Left ventricle myocardium superior (tissue), 1 donor: ENCODE measurements around the gene SUMO1. TPM values are rescaled to one million over a fixed set of nuclear protein-coding genes. Genes with fewer than 3 reads are reported as not detected.

ENCODE experiments used
- ATAC-seq: fragments of 200-7000 bp; cut with Tn5 transposase; one replicate; pipeline ENCODE4 v1.9.1; 2020; ENCODE audit warnings: mild to moderate bottlenecking, moderate library complexity
- DNase-seq: peaks from one replicate; pipeline ENCODE4 v3.0.0-alpha.2; 2020
- intact Hi-C: fragments of 100-400 bp; cut with micrococcal nuclease; formaldehyde crosslinking; loops from one replicate; pipeline ENCODE4 v1.11.0; 2022
- total RNA-seq: library from RNA; stranded (reverse); fragmentation: NEBNext Ultra II Directional; extraction: Animal tissue kit (Norgen Biotek cat#: 25700); gene quantifications from one replicate; pipeline ENCODE4 v1.2.1, GENCODE V29; 2021
- donor health status: DM: no; HTN: yes; CAD: no; lungs with severe emphysema.

SUMO1 gene
- total RNA-seq, 1 donor from 2014 or later = 69.1 TPM

GRCh38 chr2:202203348-202203747, 35.0 kb downstream of the SUMO1 start:
- intact Hi-C loops = no loop called here
- ATAC-seq = no peak
- no peak for DNase-seq

GRCh38 chr2:202201220-202202160, 36.9 kb downstream of the SUMO1 start:
- DNase-seq = no peak
- intact Hi-C loops = no loop called here
- no peak for ATAC-seq

GRCh38 chr2:202196727-202197126, 41.7 kb downstream of the SUMO1 start:
- intact Hi-C loops = no loop called here
- DNase-seq (no peak), ATAC-seq (no peak)

GRCh38 chr2:202194418-202194817, 44.0 kb downstream of the SUMO1 start:
- DNase-seq = no peak
- intact Hi-C loops = no loop called here
- no peak for ATAC-seq

- no peak for ATAC-seq
- intact Hi-C loops = no loop called here
- DNase-seq = no peak
Measured at GRCh38 chr2:202193881-202194353, 44.5 kb downstream of the SUMO1 start.

GRCh38 chr2:202193305-202193704, 45.1 kb downstream of the SUMO1 start:
- intact Hi-C loops = no loop called here
- DNase-seq (no peak), ATAC-seq (no peak)

- intact Hi-C loops = no loop called here
- no peak for DNase-seq
- no peak for ATAC-seq
Measured at GRCh38 chr2:202187570-202187969, 50.8 kb downstream of the SUMO1 start.

- intact Hi-C loops = no loop called here
- ATAC-seq (no peak), DNase-seq (no peak)
Measured at GRCh38 chr2:202186641-202187202, 51.7 kb downstream of the SUMO1 start.

GRCh38 chr2:202185156-202185555, 53.2 kb downstream of the SUMO1 start:
- ATAC-seq (no peak), DNase-seq (no peak)
- intact Hi-C loops = no loop called here

GRCh38 chr2:202184557-202184956, 53.8 kb downstream of the SUMO1 start:
- no peak for ATAC-seq
- intact Hi-C loops = no loop called here
- no peak for DNase-seq

- ATAC-seq (peak; percentile 80), DNase-seq (no peak)
- intact Hi-C loops = loop anchor here (2.0 to 10.0 kb wide), 2 partner anchors 318 to 384 kb away; no protein-coding TSS in a partner anchor
Measured at GRCh38 chr2:202178346-202178958, 59.9 kb downstream of the SUMO1 start.

GRCh38 chr2:202172439-202173211, 65.8 kb downstream of the SUMO1 start:
- DNase-seq = no peak
- intact Hi-C loops = loop anchor here (10.0 kb wide), 1 partner anchor 378 kb away; no protein-coding TSS in a partner anchor
- ATAC-seq = no peak

GRCh38 chr2:202171241-202171825, 67.1 kb downstream of the SUMO1 start:
- DNase-seq (peak; percentile 42), ATAC-seq (peak; percentile 68)
- intact Hi-C loops = loop anchor here (10.0 kb wide), 1 partner anchor 377 kb away; no protein-coding TSS in a partner anchor

GRCh38 chr2:202169832-202170424, 68.5 kb downstream of the SUMO1 start:
- no peak for ATAC-seq
- intact Hi-C loops = loop anchor here (10.0 kb wide), 1 partner anchor 375 kb away; no protein-coding TSS in a partner anchor

GRCh38 chr2:202169131-202169530, 69.3 kb downstream of the SUMO1 start:
- intact Hi-C loops = no loop called here
- ATAC-seq (no peak), DNase-seq (no peak)

More at GRCh38 chr2:202169832-202170424, 68.5 kb downstream of the SUMO1 start:
- no peak for DNase-seq

GRCh38 chr2:202165945-202166344, 72.5 kb downstream of the SUMO1 start:
- no peak for DNase-seq
- ATAC-seq = no peak
- intact Hi-C loops = no loop called here

- intact Hi-C loops = no loop called here
- no peak for DNase-seq
- no peak for ATAC-seq
Measured at GRCh38 chr2:202165208-202165607, 73.2 kb downstream of the SUMO1 start.

- no peak for ATAC-seq
- DNase-seq = no peak
- intact Hi-C loops = no loop called here
Measured at GRCh38 chr2:202164411-202164810, 74.0 kb downstream of the SUMO1 start.
